A549 treated with AZD2906 at 1 μM for 4 hours (cell line): Measurements from ENCODE around the gene GPR12. TPM values are rescaled to one million over a fixed set of nuclear protein-coding genes. Genes with fewer than 3 reads are reported as not detected.

ENCODE experiments used
- total RNA-seq: library from RNA; stranded (reverse); fragments of 200-300 nt; extraction: Qiagen RNA extraction; gene quantifications from 5 replicates; pipeline ENCODE4 v1.2.3, GENCODE V29; 2022

The GPR12 gene
- not detected in 5 replicates for total RNA-seq

DNA sequence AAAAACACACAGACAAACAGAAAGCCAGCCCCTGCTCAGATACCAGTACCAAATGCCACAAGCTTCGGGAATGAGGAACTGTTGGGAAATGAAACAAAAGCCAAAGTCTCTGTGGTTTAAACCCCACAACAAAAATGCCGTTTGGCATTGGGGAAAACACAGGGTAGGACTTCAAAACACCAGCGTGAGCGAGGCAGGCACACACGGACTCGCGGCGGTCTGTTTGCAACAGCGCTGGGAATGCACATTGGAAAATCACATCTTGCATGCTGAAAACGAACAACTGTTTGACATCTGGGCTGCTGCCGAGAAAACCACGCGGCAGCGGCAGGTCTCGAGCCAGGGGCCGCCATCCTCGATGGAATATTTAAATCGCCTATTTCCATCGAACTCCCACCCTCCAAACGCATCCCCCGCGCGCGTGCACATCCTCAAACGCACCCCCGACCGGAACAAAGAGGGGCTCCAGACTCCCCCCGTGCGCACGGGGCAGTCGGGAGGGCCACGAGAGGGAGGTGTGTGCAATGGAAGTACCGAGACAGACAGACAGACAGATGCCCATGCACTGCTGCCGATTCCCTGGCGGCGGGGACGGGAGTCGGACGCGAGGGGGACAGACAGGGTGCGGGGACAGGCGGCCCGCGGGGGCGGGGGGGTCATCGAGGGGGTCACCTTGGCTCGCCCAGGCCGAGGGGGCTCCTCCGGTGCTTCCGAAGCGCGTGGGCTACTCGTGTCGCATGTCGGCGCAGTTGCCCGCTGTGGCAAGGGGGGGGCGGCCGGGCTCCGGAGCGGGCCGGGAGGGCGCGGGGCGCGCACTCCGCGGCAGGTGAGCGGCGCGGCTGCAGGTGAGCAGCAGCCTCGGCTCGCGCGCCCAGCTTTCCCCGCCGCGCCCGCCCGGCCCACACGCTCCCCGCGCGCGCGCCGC is at the start of gene GPR12:
Gene GPR12, minus strand, starts transcription at position 880 of the 925 bp plus-strand sequence. CDS start 959 bp downstream, outside the sequence.

Other genes starting within 250 kb of the GPR12 start
- gene WASF3, start 203.1 kb downstream of the GPR12 start, total RNA-seq: 0.11 to 0.19 TPM (median 0.13 TPM) in 5 replicates